Uterus (tissue), 4 donors: ENCODE data around the gene SLX4IP. TPM values are rescaled to one million over a fixed set of nuclear protein-coding genes. Genes with fewer than 3 reads are reported as not detected.

Experiments used
- DNase-seq, 2 donors: peaks; one replicate each; pipeline ENCODE4 v3.0.0-alpha.2; 2019 to 2020
- H3K27ac ChIP-seq, 2 donors: fragments of 200-600 bp; sonication (generic); 1 replicate in 1 of 2; 2 replicates in 1 of 2; pipeline ENCODE4 v1.5.1; 2016 to 2018
- H3K27me3 ChIP-seq, 2 donors: fragments of 200-600 bp; sonication (generic); one replicate each; pipeline ENCODE4 v1.5.1; 2018 to 2019; ENCODE audit warnings: control low read depth in 1 of 2
- H3K36me3 ChIP-seq, 2 donors: fragments of 200-600 bp; sonication (generic); one replicate each; pipeline ENCODE4 v1.5.1; 2019; ENCODE audit warnings: control low read depth in 1 of 2
- H3K4me1 ChIP-seq, 2 donors: fragments of 200-600 bp; sonication (generic); one replicate each; pipeline ENCODE4 v1.5.1; 2018 to 2019; ENCODE audit warnings: control low read depth in 1 of 2
- H3K4me3 ChIP-seq, 2 donors: fragments of 200-600 bp; sonication (generic); 1 replicate in 1 of 2; 2 replicates in 1 of 2; pipeline ENCODE4 v1.5.1; 2018 to 2019; ENCODE audit warnings: mild to moderate bottlenecking in 1 of 2
- H3K9me3 ChIP-seq, 2 donors: fragments of 200-600 bp; sonication (generic); one replicate each; pipeline ENCODE4 v1.5.1; 2019; ENCODE audit warnings: control low read depth in 1 of 2
- CTCF ChIP-seq, 4 experiments: fragments of 200-600 bp in 2 of 4; fragments of 450-650 bp in 2 of 4; sonication (generic) in 2 of 4; IDR thresholded peaks; one replicate each; pipeline ENCODE4 v1.5.1; 2016 to 2019; ENCODE audit warnings: antibody characterized with exemption in 4 of 4, mild to moderate bottlenecking in 2 of 4, moderate library complexity in 1 of 4
- POLR2A ChIP-seq, 2 donors: fragments of 450-650 bp; IDR thresholded peaks; one replicate each; pipeline ENCODE4 v1.6.1; 2016; ENCODE audit warnings: antibody characterized with exemption in 2 of 2, mild to moderate bottlenecking in 1 of 2, moderate library complexity in 1 of 2
- intact Hi-C: fragments of 100-400 bp; cut with DNase I; formaldehyde crosslinking; loops from one replicate; pipeline ENCODE4 v1.15.1; 2023; ENCODE audit warnings: low total_unique reads
- total RNA-seq, 4 donors: library from RNA; depleted of rRNA in 3 of 4; stranded (reverse); fragments of >200 nt in 3 of 4; gene quantifications; one replicate each; pipeline versions ENCODE4 v1.1.0 to v1.2.4, GENCODE V29; 2014 to 2023
- donor health status: DM: yes; HTN: yes; CAD: no.

Gene SLX4IP
- total RNA-seq, 4 donors from 2014 or later, result 0.51 to 7.1 (median 2.0) TPM

GRCh38 chr20:10597637-10598036 is 162.5 kb downstream of the SLX4IP start:
- intact Hi-C loops, result no loop called here
- Histone ChIP-seq H3K27me3 (no peaks in the 10 kb centered on the region), H3K4me3 (no peak overlapping the region), H3K9me3 (no peaks in the 10 kb centered on the region), H3K36me3 (no peaks in the 10 kb centered on the region), H3K27ac (peak overlapping the region in 1 of 2 donors; percentile 74), H3K4me1 (no peaks in the 10 kb centered on the region)
- TF ChIP-seq POLR2A (IDR thresholded peaks at IDR 0.05) (no peak), CTCF (IDR thresholded peaks at IDR 0.05) (no peak)
- no peak for DNase-seq

- Histone ChIP-seq H3K4me1 (no peaks in the 10 kb centered on the region), H3K27me3 (no peaks in the 10 kb centered on the region), H3K9me3 (no peaks in the 10 kb centered on the region), H3K36me3 (no peaks in the 10 kb centered on the region), H3K4me3 (no peak overlapping the region), H3K27ac (peak overlapping the region; percentile 15 to 77)
- no peak for DNase-seq
- intact Hi-C loops, result no loop called here
- TF ChIP-seq POLR2A (IDR thresholded peaks at IDR 0.05) (no peak), CTCF (IDR thresholded peaks at IDR 0.05) (no peak)
These were observed 167.2 kb downstream of the SLX4IP start for GRCh38 chr20:10602221-10602871.

- H3K4me3 ChIP-seq, result no peak overlapping the region
- intact Hi-C loops, result no loop called here
- H3K36me3 ChIP-seq, result no peaks in the 10 kb centered on the region
- no peak for DNase-seq
- H3K27ac ChIP-seq, result peak overlapping the region; percentile 66 to 77
- no peaks in the 10 kb centered on the region for H3K9me3 ChIP-seq
- TF ChIP-seq CTCF (IDR thresholded peaks at IDR 0.05) (no peak), POLR2A (IDR thresholded peaks at IDR 0.05) (no peak)
- H3K27me3 ChIP-seq, result no peaks in the 10 kb centered on the region
- no peaks in the 10 kb centered on the region for H3K4me1 ChIP-seq
These were observed 168.3 kb downstream of the SLX4IP start for GRCh38 chr20:10603378-10603777.

- Histone ChIP-seq H3K4me1 (no peaks in the 10 kb centered on the region), H3K27me3 (no peaks in the 10 kb centered on the region), H3K36me3 (no peaks in the 10 kb centered on the region), H3K9me3 (no peaks in the 10 kb centered on the region), H3K4me3 (no peak overlapping the region), H3K27ac (peak overlapping the region; percentile 66 to 79)
- TF ChIP-seq POLR2A (IDR thresholded peaks at IDR 0.05), result peak in 1 of 2 donors; percentile 14
- no peak for TF ChIP-seq CTCF (IDR thresholded peaks at IDR 0.05)
- intact Hi-C loops, result no loop called here
- DNase-seq, result peak; percentile 50 to 72
These were observed 169.1 kb downstream of the SLX4IP start for GRCh38 chr20:10603971-10604864.

- Histone ChIP-seq H3K4me1 (no peaks in the 10 kb centered on the region), H3K27me3 (no peaks in the 10 kb centered on the region), H3K4me3 (no peak overlapping the region), H3K9me3 (no peaks in the 10 kb centered on the region), H3K36me3 (no peaks in the 10 kb centered on the region), H3K27ac (peak overlapping the region; percentile 66 to 79)
- no peak for DNase-seq
- intact Hi-C loops, result no loop called here
- TF ChIP-seq CTCF (IDR thresholded peaks at IDR 0.05) (no peak), POLR2A (IDR thresholded peaks at IDR 0.05) (no peak)
These were observed 169.8 kb downstream of the SLX4IP start for GRCh38 chr20:10604865-10605440.
